Jurkat, Clone E6-1 (cell line): ENCODE results near the gene FABP7.

Experiments
- DNase-seq: peaks from one replicate; pipeline ENCODE4 v3.0.0-alpha.2; 2011; ENCODE audit warnings: low read depth, low spot score
- H3K4me3 ChIP-seq: 2 replicates; pipeline ENCODE4 v1.5.1; 2011; ENCODE audit warnings: mild to moderate bottlenecking, low read length, control low read depth, moderate library complexity

The FABP7 gene

DNA sequence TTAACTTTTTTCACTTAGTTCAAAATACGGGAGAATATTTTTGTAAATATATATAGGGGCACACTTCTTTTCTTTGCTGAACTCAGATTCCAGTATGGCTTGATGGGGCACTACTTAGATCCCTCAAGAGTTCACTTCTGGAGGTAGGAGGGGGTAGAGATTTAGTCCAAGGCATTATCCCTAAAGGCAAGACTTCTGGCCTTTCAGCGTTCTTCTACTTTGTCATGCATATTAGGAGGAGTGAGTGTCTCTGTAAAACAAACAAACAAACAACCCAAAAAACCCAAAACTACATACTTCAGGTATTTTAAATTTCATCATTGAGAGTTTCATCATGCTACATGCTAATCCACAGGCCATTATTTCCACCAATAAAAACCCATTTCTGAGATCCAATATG is 41.6 kb downstream of the FABP7 start:
- no peak overlapping the region for H3K4me3 ChIP-seq
- DNase-seq, result no peak

DNA sequence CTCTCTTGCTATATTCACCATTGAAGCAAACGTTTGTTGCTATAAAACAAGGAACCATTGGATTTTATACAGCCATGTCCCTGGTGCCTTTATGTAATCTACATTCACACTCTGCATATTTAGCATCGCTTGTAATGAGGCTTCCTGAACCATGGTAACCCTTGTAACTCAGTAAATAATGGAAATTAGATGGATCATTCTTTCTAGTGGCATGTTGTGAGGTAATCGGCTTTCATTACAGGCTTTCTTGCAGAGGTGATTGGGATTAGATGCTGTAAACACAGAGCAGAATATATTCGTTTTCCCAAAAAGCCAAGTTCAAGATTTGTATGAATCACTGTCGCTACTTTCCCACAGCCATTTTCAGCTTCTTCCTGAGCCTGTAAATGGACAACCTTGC is 45.6 kb downstream of the FABP7 start:
- no peak for DNase-seq
- H3K4me3 ChIP-seq, result no peak overlapping the region

DNA sequence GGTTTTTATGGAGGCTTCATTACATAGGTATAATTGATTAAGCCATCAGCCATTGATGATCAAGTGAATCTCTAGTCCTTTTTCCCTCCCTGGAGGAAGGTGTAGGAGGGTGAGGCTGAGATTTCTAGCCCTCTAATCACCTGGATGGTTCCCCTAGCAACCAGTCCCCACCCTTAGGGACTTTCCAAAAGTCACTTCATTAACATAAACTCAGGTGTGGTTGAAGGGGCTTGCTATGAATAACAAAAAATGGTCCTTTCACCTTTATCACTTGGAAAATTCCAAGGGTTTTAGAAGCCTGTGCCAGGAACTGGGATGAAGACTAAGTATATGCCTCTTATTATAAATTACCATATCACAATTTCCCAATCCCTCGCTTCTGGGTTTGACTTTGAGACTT is 49.9 kb downstream of the FABP7 start:
- no peak overlapping the region for H3K4me3 ChIP-seq
- no peak for DNase-seq

DNA sequence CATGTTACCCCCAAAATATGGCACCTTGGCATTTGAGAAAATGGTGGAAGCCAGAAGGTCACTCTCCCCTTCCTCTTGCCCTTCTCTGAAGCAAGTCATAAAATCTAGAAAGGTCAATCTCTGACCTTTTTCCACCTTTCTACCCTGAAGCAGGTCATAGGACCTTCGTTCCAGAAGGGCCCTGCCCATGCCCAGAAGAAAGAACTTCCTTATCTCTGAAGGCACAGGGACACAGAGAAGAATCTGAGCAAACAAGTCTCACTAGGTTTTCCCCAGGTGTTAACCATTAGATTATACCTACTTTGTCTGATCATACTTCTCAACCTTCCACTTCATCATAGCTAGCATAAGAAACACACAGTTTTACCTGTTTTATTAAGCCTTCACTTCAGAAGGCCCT is 52.0 kb downstream of the FABP7 start:
- no peak for DNase-seq
- no peak overlapping the region for H3K4me3 ChIP-seq

DNA sequence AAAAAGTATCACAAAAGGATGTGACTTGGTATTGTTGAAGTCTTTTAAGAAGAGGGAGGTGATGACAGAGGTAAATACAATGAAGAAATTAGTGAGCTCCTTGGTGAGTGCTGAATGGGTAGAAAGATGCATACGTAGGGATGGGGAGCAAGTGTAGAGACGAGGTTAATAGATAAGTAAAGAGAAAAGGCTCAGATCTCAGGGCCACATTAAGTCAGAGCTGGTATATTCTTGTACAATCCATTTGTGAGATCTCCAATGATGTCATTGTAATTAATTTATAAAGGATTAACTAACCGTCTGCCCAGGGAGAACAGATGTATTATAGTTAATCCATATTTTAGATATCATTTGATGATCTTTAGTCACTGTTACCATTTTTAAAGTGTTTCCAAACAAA is 52.9 kb downstream of the FABP7 start:
- no peak overlapping the region for H3K4me3 ChIP-seq
- no peak for DNase-seq

DNA sequence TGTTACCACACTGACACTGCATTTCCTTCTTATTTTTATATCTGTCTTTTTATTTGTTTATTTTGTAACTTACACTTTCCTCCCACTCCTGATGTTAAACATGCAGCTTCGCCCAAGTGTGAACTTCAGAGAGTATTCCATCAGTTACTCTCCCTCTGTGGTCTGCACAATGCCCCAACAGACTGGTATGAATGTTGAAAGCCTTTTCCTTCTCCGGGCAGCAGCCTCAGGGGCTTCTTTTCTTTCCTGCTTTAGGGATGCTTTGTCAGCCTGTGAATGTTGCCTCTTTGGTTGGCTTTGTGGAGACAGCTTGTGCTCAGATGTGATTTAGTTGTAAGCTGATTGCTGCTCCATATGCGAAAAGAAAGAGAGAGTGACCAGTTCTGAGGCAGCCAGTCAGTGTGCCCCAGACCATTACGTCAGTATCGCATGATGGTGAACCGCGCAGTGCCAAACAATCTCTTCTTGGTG is 53.5 kb downstream of the FABP7 start:
- no peak for DNase-seq
- H3K4me3 ChIP-seq, result no peak overlapping the region
